Superior temporal gyrus (tissue), 1 donor: ENCODE measurements around the gene CALCR.
"Not testable (repeated sequence)": the region's sequence is repeated elsewhere in the genome, so short reads cannot be mapped to it uniquely, and the experiment has no call there.

Experiments used
- DNase-seq: peaks from one replicate; pipeline ENCODE4 v3.0.0-alpha.2; 2016; ENCODE audit errors: extremely low spot score

CALCR gene

DNA sequence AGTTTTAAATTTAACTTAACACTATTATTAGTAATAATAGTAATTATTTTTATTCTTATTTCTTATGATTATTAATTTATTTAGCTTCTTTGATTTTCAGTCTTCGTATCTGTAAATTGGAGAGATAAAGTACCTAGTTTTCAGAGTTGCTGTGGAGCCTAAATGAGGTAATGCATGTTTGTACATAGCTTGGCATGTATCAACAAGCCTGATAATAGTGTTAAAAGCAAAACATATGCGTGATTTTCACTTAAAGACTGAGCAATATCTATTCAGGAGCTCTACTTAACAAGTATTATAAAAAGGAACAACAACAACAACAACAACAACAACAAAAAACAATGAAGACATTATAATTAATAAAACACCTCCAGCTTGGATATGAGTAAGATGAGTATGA is 12.4 kb downstream of the CALCR start:
- DNase-seq: no peak

DNA sequence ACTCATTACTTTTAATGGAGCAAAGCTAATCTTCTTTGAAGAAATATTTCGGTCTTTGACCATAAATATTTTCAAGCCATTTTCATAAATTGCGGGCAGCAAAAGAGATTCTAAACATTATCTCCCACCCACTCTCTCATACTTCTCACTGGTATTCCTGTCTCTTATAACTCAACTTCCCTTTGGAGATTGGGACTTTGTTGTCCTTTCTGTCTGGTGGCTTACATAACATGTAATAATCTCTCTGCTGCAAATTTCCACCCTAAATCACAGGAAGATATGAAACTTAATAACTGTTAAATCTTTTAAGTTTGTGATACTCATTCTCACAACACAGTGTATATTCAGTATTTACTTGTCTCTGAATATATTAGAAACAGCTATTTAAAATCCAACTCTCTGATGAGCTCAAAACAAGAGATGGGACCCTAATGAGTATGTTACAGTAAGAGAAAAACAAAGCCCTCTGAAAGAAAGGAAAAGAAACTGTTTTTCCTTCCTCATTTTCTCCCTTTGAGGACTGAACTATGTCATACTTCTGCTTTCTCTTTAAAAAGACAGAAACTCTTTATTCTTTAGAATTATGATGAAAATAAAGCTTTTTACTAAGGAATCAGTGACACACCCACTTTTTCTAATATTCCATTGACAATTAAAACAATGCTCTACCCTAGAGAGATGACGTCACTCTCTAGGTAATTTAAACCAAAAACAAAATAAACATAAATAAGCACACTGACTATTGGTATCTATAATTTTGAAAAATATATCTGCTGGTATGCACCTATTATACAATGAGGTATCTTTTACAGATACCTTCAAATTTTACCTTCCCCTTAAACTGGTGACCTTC is 14.7 kb downstream of the CALCR start:
- no peak for DNase-seq

- no peak for DNase-seq
Measured at GRCh38 chr7:93558705-93559614, 15.6 kb downstream of the CALCR start.

GRCh38 chr7:93551931-93552330 is 22.6 kb downstream of the CALCR start:
- DNase-seq: no peak

- peak; percentile 33 for DNase-seq
Measured at GRCh38 chr7:93551063-93551895, 23.2 kb downstream of the CALCR start.

DNA sequence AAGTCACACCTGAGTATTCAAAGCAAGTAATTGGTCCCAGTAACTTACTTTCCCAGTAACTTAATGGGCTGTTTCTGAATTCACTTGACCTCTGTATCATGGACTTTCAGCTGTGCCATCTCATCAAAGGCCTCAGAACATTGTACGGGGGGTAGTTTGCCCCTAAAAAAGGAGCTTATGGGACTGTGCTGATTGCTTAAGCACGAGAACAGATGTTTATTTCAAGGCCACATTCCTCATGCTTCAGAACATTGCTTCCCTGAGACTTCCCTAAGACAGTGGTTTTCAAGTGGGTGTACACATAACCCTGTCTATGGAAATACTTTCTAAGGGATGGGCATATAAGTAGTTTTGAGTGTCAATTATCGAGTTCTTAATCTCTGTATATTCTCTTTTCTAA is 26.8 kb downstream of the CALCR start:
- no peak for DNase-seq

GRCh38 chr7:93544691-93545090 is 29.8 kb downstream of the CALCR start:
- no peak for DNase-seq

GRCh38 chr7:93538061-93538460 is 36.5 kb downstream of the CALCR start:
- DNase-seq: no peak

- no peak for DNase-seq
Measured at GRCh38 chr7:93535616-93536015, 38.9 kb downstream of the CALCR start.

- no peak for DNase-seq
Measured at GRCh38 chr7:93530701-93531100, 43.8 kb downstream of the CALCR start.

- DNase-seq: no peak
Measured at GRCh38 chr7:93516834-93517233, 57.7 kb downstream of the CALCR start.

GRCh38 chr7:93515144-93515543 is 59.4 kb downstream of the CALCR start:
- no peak for DNase-seq

DNA sequence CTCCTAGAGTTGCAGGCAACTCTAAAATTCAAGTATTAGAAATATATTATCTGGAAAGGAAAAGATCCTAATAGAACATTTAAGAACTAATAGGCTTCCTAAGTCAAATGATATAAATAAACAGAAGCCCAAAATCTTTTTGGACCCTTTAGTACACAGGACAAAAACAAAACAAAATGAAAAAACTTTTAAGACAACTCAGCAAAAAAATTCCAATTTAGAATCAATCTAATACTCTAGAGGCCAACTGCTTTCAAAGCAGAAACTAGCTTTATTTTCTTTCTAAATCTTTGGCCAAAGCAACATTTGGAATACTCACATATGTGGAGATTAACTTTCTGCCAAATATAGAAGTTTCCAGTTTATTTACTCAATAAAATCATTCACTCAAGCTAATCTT is 65.2 kb downstream of the CALCR start:
- no peak for DNase-seq

GRCh38 chr7:93503088-93503487 is 71.4 kb downstream of the CALCR start:
- no peak for DNase-seq

DNA sequence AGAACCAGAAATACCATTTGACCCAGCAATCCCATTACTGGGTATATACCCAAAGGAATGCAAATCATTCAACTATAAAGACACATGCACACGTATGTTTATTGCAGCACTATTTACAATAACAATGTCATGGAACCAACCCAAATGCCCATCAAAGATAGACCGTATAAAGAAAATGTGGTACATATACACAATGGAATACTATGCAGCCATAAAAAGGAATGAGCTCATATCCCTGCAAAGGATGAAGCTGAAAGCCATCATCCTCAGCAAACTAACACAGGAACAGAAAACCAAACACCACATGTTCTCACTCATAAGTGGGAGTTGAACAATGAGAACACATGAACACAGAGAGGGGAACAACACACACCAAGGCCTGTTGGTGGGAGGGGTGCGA is 82.7 kb downstream of the CALCR start:
- not testable (repeated sequence) for DNase-seq

DNA sequence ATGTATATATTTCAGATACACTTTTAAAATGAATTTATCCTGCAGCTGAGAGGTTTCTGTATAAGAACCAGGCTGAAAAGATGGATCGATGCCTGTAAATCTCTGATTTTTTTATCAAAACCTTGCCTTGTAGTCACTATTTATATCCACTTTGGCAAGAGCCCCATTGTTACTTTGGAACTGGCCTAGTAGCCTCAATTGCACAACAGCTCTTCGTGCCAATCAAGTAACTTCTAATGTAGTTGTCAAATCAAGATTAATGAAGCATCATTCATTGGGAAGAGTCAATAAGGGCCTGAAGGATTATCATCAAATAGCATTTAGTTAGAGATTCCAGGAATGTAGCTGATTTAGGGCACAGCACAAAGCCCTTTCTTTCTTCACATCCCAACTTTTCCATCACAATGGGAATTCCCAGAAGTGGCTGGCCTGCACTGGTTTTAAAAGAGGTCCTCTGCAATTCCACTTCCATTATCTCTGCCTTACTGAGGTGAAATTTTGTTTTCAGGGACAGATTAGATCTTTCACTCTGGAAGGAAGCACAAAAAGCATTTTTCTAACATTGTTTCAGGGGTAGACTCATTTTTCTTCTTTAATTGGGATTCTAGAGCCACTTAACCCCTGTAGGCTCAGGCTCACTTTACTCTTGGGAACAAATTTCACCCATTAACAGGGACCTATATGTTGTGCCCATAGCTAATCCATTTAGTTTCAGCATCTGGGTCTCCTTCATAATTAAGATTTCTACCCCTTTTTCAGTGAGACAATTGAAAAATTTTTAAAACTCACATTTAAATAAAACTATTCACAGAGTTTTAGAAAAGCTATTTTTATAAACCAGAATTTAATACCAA is 97.8 kb downstream of the CALCR start:
- DNase-seq: no peak

GRCh38 chr7:93475811-93476210 is 98.7 kb downstream of the CALCR start:
- no peak for DNase-seq

- no peak for DNase-seq
Measured at GRCh38 chr7:93471456-93471855, 103.1 kb downstream of the CALCR start.

DNA sequence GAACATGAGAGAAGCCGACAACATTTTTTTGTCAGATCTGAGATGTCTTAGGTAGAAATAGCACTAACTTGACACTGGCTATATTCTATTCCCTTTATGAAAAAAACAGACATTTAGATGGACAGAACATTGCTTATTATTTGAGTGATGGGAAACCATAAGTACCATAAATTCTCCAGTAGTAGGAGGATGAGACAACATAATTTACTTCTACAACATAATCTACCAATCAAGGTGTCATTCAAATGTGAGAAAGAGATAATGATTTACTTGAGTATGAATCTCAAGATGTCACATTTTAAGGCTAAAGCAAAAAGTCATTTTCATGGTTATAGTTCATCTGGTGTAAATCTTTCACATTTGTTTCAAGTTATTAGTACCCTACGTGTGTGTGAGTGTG is 110.8 kb downstream of the CALCR start:
- no peak for DNase-seq

- peak; percentile 23 for DNase-seq
Measured at GRCh38 chr7:93461350-93461749, 113.2 kb downstream of the CALCR start.

- DNase-seq: no peak
Measured at GRCh38 chr7:93453262-93453661, 121.3 kb downstream of the CALCR start.
